K562 (cell line): ENCODE data around the gene ZNF716. TPM values are rescaled to one million over a fixed set of nuclear protein-coding genes. Genes with fewer than 3 reads are reported as not detected.

Source experiments
- ATAC-seq: fragments of 200-7000 bp; cut with Tn5 transposase; 3 replicates; pipeline ENCODE4 v1.9.1; 2020; ENCODE audit warnings: moderate library complexity
- BruUV-seq: library from RNA; stranded (reverse); fragments of 400-500 nt; replicated peaks from 2 replicates; lab custom pipeline; 2021; lab: Mats Ljungman, UMichigan
- CTCF ChIA-PET: fragments of 300-600 bp; formaldehyde crosslinking; extraction: SDS; loops from one replicate; lab custom pipeline; 2021; ENCODE audit warnings: low intra/inter-chr PET ratio; lab: Yijun Ruan, JAX
- POLR2A ChIA-PET: fragments of 300-600, 350-650 bp; sonication (Branson Sonifier 250); formaldehyde crosslinking; extraction: SDS; loops from one replicate; lab custom pipeline; 2021; ENCODE audit warnings: antibody characterized with exemption, inconsistent platforms; lab: Yijun Ruan, JAX
- DNase-seq, 4 experiments: peaks; one replicate each; pipeline versions ENCODE4 v3.0.0 to v3.0.0-alpha.2; 2011 to 2018; ENCODE audit warnings: low spot score in 3 of 4, mixed read lengths in 3 of 4; ENCODE audit errors: extremely low read depth in 1 of 4
- FAIRE-seq: peaks from 2 replicates; lab custom pipeline; 2011; peaks lifted over from hg19 to GRCh38; lab: Jason Lieb, UNC
- H2AFZ ChIP-seq: 2 replicates; pipeline ENCODE4 v1.6.0; 2011; ENCODE audit warnings: low read depth, low read length, control low read depth, inconsistent platforms
- H3K27ac ChIP-seq: fragments of 200-600 bp; 3 replicates; pipeline ENCODE4 v1.8.0; 2011; ENCODE audit warnings: low read depth, mild to moderate bottlenecking, control low read depth, inconsistent platforms, low read length, moderate library complexity, mixed read lengths; ENCODE audit errors: extremely low read depth
- H3K27me3 ChIP-seq, 2 experiments: fragments of 300-600 bp in 1 of 2; 2 replicates in 1 of 2; 3 replicates in 1 of 2; pipeline versions ENCODE4 v1.6.0 to v1.8.0; 2011; ENCODE audit warnings: inconsistent platforms in 2 of 2, low read length in 2 of 2, mild to moderate bottlenecking in 1 of 2, mixed read lengths in 1 of 2, moderate library complexity in 1 of 2; ENCODE audit not compliant: control insufficient read depth in 2 of 2, insufficient read depth in 2 of 2
- H3K36me3 ChIP-seq: fragments of 300-600 bp; 3 replicates; pipeline ENCODE4 v1.8.0; 2011; ENCODE audit warnings: mild to moderate bottlenecking, low read length, inconsistent platforms; ENCODE audit not compliant: control insufficient read depth, insufficient read depth
- H3K4me1 ChIP-seq, 2 experiments: fragments of 200-600 bp in 1 of 2; replicated peaks in 1 of 2; 2 replicates in 1 of 2; 3 replicates in 1 of 2; pipeline versions ENCODE4 v1.5.1 to v1.8.0; 2011; ENCODE audit warnings: inconsistent platforms in 2 of 2, low read length in 2 of 2, mild to moderate bottlenecking in 1 of 2, mixed read lengths in 1 of 2, moderate library complexity in 1 of 2; ENCODE audit not compliant: control insufficient read depth in 2 of 2, insufficient read depth in 2 of 2
- H3K4me2 ChIP-seq: 2 replicates; pipeline ENCODE4 v1.6.1; 2011; ENCODE audit warnings: low read length, control low read depth, inconsistent platforms, mixed read lengths; ENCODE audit not compliant: insufficient read depth
- H3K4me3 ChIP-seq: fragments of 200-600 bp; sonication (generic), shearing (Covaris generic); 2 replicates; pipeline ENCODE4 v1.5.1; 2016; ENCODE audit warnings: control low read depth, inconsistent platforms
- H3K79me2 ChIP-seq: fragments of 200-600 bp; 3 replicates; pipeline ENCODE4 v1.8.0; 2011; ENCODE audit warnings: low read length, inconsistent platforms; ENCODE audit not compliant: control insufficient read depth, insufficient read depth
- H3K9ac ChIP-seq, 2 experiments: 2 replicates each; pipeline versions ENCODE4 v1.6.0 to v1.6.1; 2011; ENCODE audit warnings: low read depth in 2 of 2, low read length in 2 of 2, control low read depth in 1 of 2, inconsistent platforms in 1 of 2, mild to moderate bottlenecking in 1 of 2, mixed read lengths in 1 of 2; ENCODE audit not compliant: insufficient read depth in 1 of 2
- H3K9me1 ChIP-seq: one replicate; pipeline ENCODE4 v1.6.0; 2011; ENCODE audit warnings: inconsistent platforms, mild to moderate bottlenecking, low read length, moderate library complexity; ENCODE audit not compliant: control insufficient read depth, insufficient read depth
- H3K9me3 ChIP-seq: replicated peaks from 2 replicates; pipeline ENCODE4 v1.5.1; 2011; ENCODE audit warnings: low read depth, low read length, inconsistent platforms; ENCODE audit not compliant: control insufficient read depth, insufficient read depth
- H4K20me1 ChIP-seq: replicated peaks from 2 replicates; pipeline ENCODE4 v1.6.1; 2011; ENCODE audit warnings: low read length, inconsistent platforms, mixed read lengths; ENCODE audit not compliant: control insufficient read depth, insufficient read depth
- CBX3 ChIP-seq, 2 experiments: IDR thresholded peaks; 1 replicate in 1 of 2; 2 replicates in 1 of 2; pipeline ENCODE4 v1.6.1; 2012; ENCODE audit warnings: inconsistent platforms in 2 of 2, low read length in 2 of 2, borderline replicate concordance in 1 of 2, control low read depth in 1 of 2
- EGR1 ChIP-seq: fragments of 450-650 bp; conservative IDR thresholded peaks from 2 replicates; pipeline ENCODE4 v1.6.1; 2017; ENCODE audit warnings: mild to moderate bottlenecking
- EWSR1 ChIP-seq: fragments of 450-650 bp; IDR thresholded peaks from 2 replicates; pipeline ENCODE4 v1.6.1; 2018; ENCODE audit warnings: borderline replicate concordance, mild to moderate bottlenecking, low read depth, moderate library complexity; ENCODE audit not compliant: partially characterized antibody
- NFIX ChIP-seq: fragments of 250-450 bp; sonication (Bioruptor Pico); IDR thresholded peaks from 2 replicates; pipeline ENCODE4 v1.4.0; 2020; ENCODE audit warnings: low read depth, mild to moderate bottlenecking, moderate library complexity
- PURB ChIP-seq: sonication (generic); formaldehyde crosslinking; IDR thresholded peaks from 2 replicates; pipeline ENCODE4 v1.9.0; 2021; ENCODE audit warnings: low read depth, mild to moderate bottlenecking, missing genetic modification reagents
- SMAD1 ChIP-seq: fragments of 150-350 bp; IDR thresholded peaks from 2 replicates; pipeline ENCODE4 v1.6.1; 2014; ENCODE audit warnings: low read length, low read depth; ENCODE audit not compliant: partially characterized antibody
- SMAD3 ChIP-seq: fragments of 450-650 bp; formaldehyde crosslinking; conservative IDR thresholded peaks from 2 replicates; pipeline ENCODE4 v1.4.0; 2020; ENCODE audit warnings: mild to moderate bottlenecking
- SMAD4 ChIP-seq: fragments of 250-450 bp; sonication (Bioruptor Pico); conservative IDR thresholded peaks from 2 replicates; pipeline ENCODE4 v1.8.0; 2021; ENCODE audit warnings: inconsistent platforms, mild to moderate bottlenecking, moderate library complexity
- SRSF1 ChIP-seq: fragments of 200-400 bp; formaldehyde crosslinking; IDR thresholded peaks from 2 replicates; pipeline ENCODE4 v1.6.1; 2017; ENCODE audit warnings: mild to moderate bottlenecking, low read depth, low read length, moderate library complexity
- TFAP4 ChIP-seq: sonication (generic); formaldehyde crosslinking; IDR thresholded peaks from 2 replicates; pipeline ENCODE4 v1.8.0; 2022; ENCODE audit warnings: missing genetic modification reagents, mild to moderate bottlenecking, moderate library complexity, borderline replicate concordance
- TRIM25 ChIP-seq: fragments of 450-650 bp; IDR thresholded peaks from 2 replicates; pipeline ENCODE4 v1.7.0; 2016; ENCODE audit warnings: borderline replicate concordance
- ZBTB17 ChIP-seq: fragments of 450-650 bp; formaldehyde crosslinking; IDR thresholded peaks from 2 replicates; pipeline ENCODE4 v1.4.0; 2020; ENCODE audit warnings: mild to moderate bottlenecking
- ZNF217 ChIP-seq: sonication (generic); formaldehyde crosslinking; IDR thresholded peaks from 2 replicates; pipeline ENCODE4 v1.8.0; 2022; ENCODE audit warnings: mild to moderate bottlenecking, missing genetic modification reagents
- ZNF277 ChIP-seq: fragments of 250-450 bp; sonication (Bioruptor Pico); IDR thresholded peaks from 2 replicates; pipeline ENCODE4 v1.8.0; 2022; ENCODE audit warnings: inconsistent platforms, mild to moderate bottlenecking, moderate library complexity, borderline replicate concordance
- ZNF644 ChIP-seq: fragments of 200-800 bp; sonication (Bioruptor generic); IDR thresholded peaks from 2 replicates; pipeline ENCODE4 v1.6.1; 2016; ENCODE audit warnings: low read depth, missing genetic modification characterization, missing compliant biosample characterization
- ZNF766 ChIP-seq: fragments of 200-800 bp; sonication (Bioruptor generic); conservative IDR thresholded peaks from 2 replicates; pipeline ENCODE4 v1.6.1; 2016; ENCODE audit warnings: missing genetic modification characterization, missing compliant biosample characterization
- WGBS: fragments of 100-300 bp; shearing (Covaris generic); methylation state at CpG from one replicate; pipeline ENCODE4 v1.1.6; 2016; ENCODE audit warnings: low coverage, mixed read lengths; ENCODE audit not compliant: insufficient coverage; ENCODE audit errors: missing lambda C conversion rate; 5-methylcytosine and 5-hydroxymethylcytosine counted together
- in situ Hi-C: fragments of 300-500 bp; cut with MboI; formaldehyde crosslinking; loops from 4 replicates; pipeline ENCODE4 v1.15.0; 2018; ENCODE audit warnings: inconsistent platforms, mixed read lengths
- intact Hi-C: fragments of 100-400 bp; cut with micrococcal nuclease; formaldehyde crosslinking; loops from 2 replicates; pipeline ENCODE4 v1.14.2; 2022
- polyA plus RNA-seq, 8 experiments: library from polyadenylated mRNA; depleted of rRNA in 4 of 8; stranded (reverse) in 5 of 8; unstranded in 3 of 8; fragments of >200 nt; fragmentation: Nextera tagmentation in 2 of 8; fragmentation: Illumina TruSeq in 1 of 8; extraction: Ambion mirVana in 2 of 8; extraction: Trizol in 1 of 8; gene quantifications; 2 replicates each; pipeline versions ENCODE4 v1.2.1 to v1.2.3, GENCODE V29; 2011 to 2014; ENCODE audit warnings: inconsistent platforms in 1 of 8, missing spikeins in 1 of 8
- total RNA-seq, 7 experiments: library from RNA; depleted of rRNA in 6 of 7; stranded (reverse); fragments of >200 nt in 6 of 7; fragmentation: Illumina TruSeq in 2 of 7; extraction: Trizol in 2 of 7; gene quantifications; 2 replicates each; pipeline versions ENCODE4 v1.2.1 to v1.2.3, GENCODE V29; 2011 to 2021; ENCODE audit warnings: low replicate concordance in 1 of 7
- TF ChIP-seq, protein P1 (sequence below), 2 experiments: IDR thresholded peaks; 2 replicates each; pipeline ENCODE4 v1.6.1; 2012; ENCODE audit warnings: improper control_type of control experiment in 2 of 2, low read depth in 2 of 2, low read length in 2 of 2, borderline replicate concordance in 1 of 2

The ZNF716 gene
- total and polyA plus RNA-seq, 9 of the 15 experiments (the other 6 are each of a cell fraction or from before 2014, with no cell fraction given) = not detected

DNA sequence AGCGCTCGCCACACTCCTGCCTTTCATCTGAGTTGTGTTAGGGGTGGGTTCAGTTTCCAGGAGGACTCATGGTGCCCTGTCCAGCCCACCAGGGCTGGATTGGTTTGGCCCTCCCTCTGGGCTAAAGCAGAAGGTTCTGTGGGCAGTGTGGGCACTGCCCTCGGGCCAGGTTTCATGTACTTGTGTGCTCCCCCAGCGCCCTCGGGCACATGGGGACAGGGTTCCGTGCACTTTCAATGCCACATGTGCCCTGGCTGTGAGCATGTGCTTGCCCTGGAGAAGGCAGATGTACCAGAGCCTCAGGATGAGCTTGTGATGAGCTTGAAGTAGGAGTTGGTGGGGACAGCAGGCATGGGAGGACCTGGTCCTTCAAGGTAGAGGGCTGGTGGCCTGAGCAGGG, 35.6 kb upstream of the ZNF716 start:
- POLR2A ChIA-PET = interaction anchor here (0.9 kb wide), 1 partner anchor 72 kb away, joined by 3 read pairs; no protein-coding TSS in a partner anchor
- CTCF ChIA-PET = no interaction called here
- Histone ChIP-seq H3K4me2 (no peak overlapping the region), H2AFZ (no peak overlapping the region), H3K36me3 (no peaks in the 10 kb centered on the region), H3K4me3 (no peak overlapping the region), H3K27me3 (no peaks in the 10 kb centered on the region), H3K9ac (no peak overlapping the region), H3K4me1 (no peaks in the 10 kb centered on the region), H3K79me2 (no peaks in the 10 kb centered on the region), H3K9me3 (no peaks in the 10 kb centered on the region), H3K9me1 (no peaks in the 10 kb centered on the region), H4K20me1 (no peaks in the 10 kb centered on the region), H3K27ac (no peak overlapping the region)
- no peak for FAIRE-seq
- intact Hi-C loops = no loop called here
- no TSS peak for BruUV-seq
- 0% methylated on average over 6 of the region's 6 CpGs for WGBS
- in situ Hi-C loops = no loop called here
- no peak for ATAC-seq
- DNase-seq = no peak
- TF ChIP-seq ZNF766 (CRISPR knock-in tag) (no peak), EWSR1 (no peak), SMAD1 (no peak), EGR1 (no peak), ZBTB17 (no peak), SRSF1 (no peak), SMAD4 (CRISPR knock-in tag) (no peak), NFIX (CRISPR knock-in tag) (no peak), ZNF217 (CRISPR knock-in tag) (no peak), PURB (CRISPR knock-in tag) (no peak), SMAD3 (CRISPR knock-in tag) (no peak), TRIM25 (no peak), CBX3 (IDR thresholded peaks at IDR 0.05; ENCODE audit: borderline replicate concordance in 1 of 2, low read length in 2 of 2) (no peak), ZNF644 (tag) (no peak), ZNF277 (CRISPR knock-in tag) (no peak), TFAP4 (CRISPR knock-in tag) (no peak)
- TF ChIP-seq, protein P1, sequence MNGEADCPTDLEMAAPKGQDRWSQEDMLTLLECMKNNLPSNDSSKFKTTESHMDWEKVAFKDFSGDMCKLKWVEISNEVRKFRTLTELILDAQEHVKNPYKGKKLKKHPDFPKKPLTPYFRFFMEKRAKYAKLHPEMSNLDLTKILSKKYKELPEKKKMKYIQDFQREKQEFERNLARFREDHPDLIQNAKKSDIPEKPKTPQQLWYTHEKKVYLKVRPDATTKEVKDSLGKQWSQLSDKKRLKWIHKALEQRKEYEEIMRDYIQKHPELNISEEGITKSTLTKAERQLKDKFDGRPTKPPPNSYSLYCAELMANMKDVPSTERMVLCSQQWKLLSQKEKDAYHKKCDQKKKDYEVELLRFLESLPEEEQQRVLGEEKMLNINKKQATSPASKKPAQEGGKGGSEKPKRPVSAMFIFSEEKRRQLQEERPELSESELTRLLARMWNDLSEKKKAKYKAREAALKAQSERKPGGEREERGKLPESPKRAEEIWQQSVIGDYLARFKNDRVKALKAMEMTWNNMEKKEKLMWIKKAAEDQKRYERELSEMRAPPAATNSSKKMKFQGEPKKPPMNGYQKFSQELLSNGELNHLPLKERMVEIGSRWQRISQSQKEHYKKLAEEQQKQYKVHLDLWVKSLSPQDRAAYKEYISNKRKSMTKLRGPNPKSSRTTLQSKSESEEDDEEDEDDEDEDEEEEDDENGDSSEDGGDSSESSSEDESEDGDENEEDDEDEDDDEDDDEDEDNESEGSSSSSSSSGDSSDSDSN (IDR thresholded peaks at IDR 0.05; ENCODE audit: borderline replicate concordance in 1 of 2, low read depth in 2 of 2, low read length in 2 of 2) = no peak
